ENCODE results near the gene DGKE. TPM values are rescaled to one million over a fixed set of nuclear protein-coding genes. Genes with fewer than 3 reads are reported as not detected.

The DGKE gene
- polyA plus RNA-seq, 1 donor from 2014 or later = 16.6 TPM

GRCh38 chr17:56879280-56879679 is 45.3 kb downstream of the DGKE start:
- H3K4me3 ChIP-seq (ENCODE audit: low read length) = no peak overlapping the region
- no peaks in the 10 kb centered on the region for H3F3A ChIP-seq (ENCODE audit: insufficient read depth, low read length, poor library complexity, severe bottlenecking)
- no peak overlapping the region for H3K9ac ChIP-seq (ENCODE audit: low read length)
- no peak overlapping the region for H2AFZ ChIP-seq (ENCODE audit: low read depth, low read length)
- no peaks in the 10 kb centered on the region for H3K27me3 ChIP-seq (ENCODE audit: insufficient read depth, low read depth, low read length)
- H3K9me2 ChIP-seq (ENCODE audit: insufficient read depth, low read length) = no peaks in the 10 kb centered on the region
- no peak overlapping the region for H3K27ac ChIP-seq (ENCODE audit: low read length)
- H3K36me3 ChIP-seq (ENCODE audit: insufficient read depth, low read length) = no peaks in the 10 kb centered on the region
- H3K79me2 ChIP-seq (replicated peaks; ENCODE audit: insufficient read depth, low read length) = no peaks in the 10 kb centered on the region
- no peak for TF ChIP-seq EP300 (conservative IDR thresholded peaks at IDR 0.05; ENCODE audit: poor library complexity, severe bottlenecking)
- no peak for TF ChIP-seq CTCF (IDR thresholded peaks at IDR 0.05; ENCODE audit: poor library complexity, severe bottlenecking)
- no peak for TF ChIP-seq SMC3 (conservative IDR thresholded peaks at IDR 0.05; ENCODE audit: poor library complexity)
- no peak for TF ChIP-seq EZH2 (IDR thresholded peaks at IDR 0.05; ENCODE audit: borderline replicate concordance, insufficient read depth, low read length, poor library complexity, severe bottlenecking)
- TF ChIP-seq POLR2AphosphoS5 (IDR thresholded peaks at IDR 0.05) = no peak
- TF ChIP-seq REST (IDR thresholded peaks at IDR 0.05; ENCODE audit: borderline replicate concordance) = no peak
- TF ChIP-seq MXI1 (conservative IDR thresholded peaks at IDR 0.05; ENCODE audit: poor library complexity, severe bottlenecking) = no peak
- no peak for TF ChIP-seq TAF1 (IDR thresholded peaks at IDR 0.05; ENCODE audit: low read depth)
- H3K9me3 ChIP-seq (ENCODE audit: low read length) = no peaks in the 10 kb centered on the region
- no peak overlapping the region for H3K4me2 ChIP-seq (ENCODE audit: low read length)
- H4K20me1 ChIP-seq (ENCODE audit: insufficient read depth) = no peaks in the 10 kb centered on the region

- Histone ChIP-seq H3K27me3 (ENCODE audit: insufficient read depth, low read depth, low read length) (no peaks in the 10 kb centered on the region), H2AFZ (ENCODE audit: low read depth, low read length) (no peak overlapping the region), H3K36me3 (ENCODE audit: insufficient read depth, low read length) (no peaks in the 10 kb centered on the region), H3K79me2 (replicated peaks; ENCODE audit: insufficient read depth, low read length) (no peaks in the 10 kb centered on the region), H3F3A (ENCODE audit: insufficient read depth, low read length, poor library complexity, severe bottlenecking) (no peaks in the 10 kb centered on the region), H3K4me3 (ENCODE audit: low read length) (no peak overlapping the region), H4K20me1 (ENCODE audit: insufficient read depth) (no peaks in the 10 kb centered on the region), H3K4me2 (ENCODE audit: low read length) (no peak overlapping the region), H3K27ac (ENCODE audit: low read length) (no peak overlapping the region), H3K9me3 (ENCODE audit: low read length) (no peaks in the 10 kb centered on the region), H3K9ac (ENCODE audit: low read length) (no peak overlapping the region), H3K9me2 (ENCODE audit: insufficient read depth, low read length) (no peaks in the 10 kb centered on the region)
- TF ChIP-seq POLR2AphosphoS5 (IDR thresholded peaks at IDR 0.05) (no peak), SMC3 (conservative IDR thresholded peaks at IDR 0.05; ENCODE audit: poor library complexity) (no peak), EZH2 (IDR thresholded peaks at IDR 0.05; ENCODE audit: borderline replicate concordance, insufficient read depth, low read length, poor library complexity, severe bottlenecking) (no peak), EP300 (conservative IDR thresholded peaks at IDR 0.05; ENCODE audit: poor library complexity, severe bottlenecking) (no peak), REST (IDR thresholded peaks at IDR 0.05; ENCODE audit: borderline replicate concordance) (no peak), TAF1 (IDR thresholded peaks at IDR 0.05; ENCODE audit: low read depth) (no peak), MXI1 (conservative IDR thresholded peaks at IDR 0.05; ENCODE audit: poor library complexity, severe bottlenecking) (no peak), CTCF (IDR thresholded peaks at IDR 0.05; ENCODE audit: poor library complexity, severe bottlenecking) (no peak), RAD21 (conservative IDR thresholded peaks at IDR 0.05) (no peak)
Observed at GRCh38 chr17:56880133-56880532, 46.2 kb downstream of the DGKE start.

All from neural cell (in vitro differentiated cells).